ENCODE measurements around the gene EEPD1. TPM values are rescaled to one million over a fixed set of nuclear protein-coding genes. Genes with fewer than 3 reads are reported as not detected.
"Not testable (repeated sequence)": the region's sequence is repeated elsewhere in the genome, so short reads cannot be mapped to it uniquely, and the experiment has no call there.

The EEPD1 gene
- total and polyA plus RNA-seq, 4 donors: 2.3 to 12.3 (median 7.1) TPM

GRCh38 chr7:36244001-36244400, 90.9 kb downstream of the EEPD1 start:
- H3K4me3 ChIP-seq (ENCODE audit: low read depth in 1 of 3, low read length in 3 of 3); H3K36me3 ChIP-seq (ENCODE audit: control insufficient read depth in 4 of 4, insufficient read depth in 3 of 4, low read depth in 1 of 4, low read length in 3 of 4); H3K27ac ChIP-seq (ENCODE audit: low read depth in 1 of 2, low read length in 2 of 2); H3K4me1 ChIP-seq (ENCODE audit: control insufficient read depth in 4 of 4, insufficient read depth in 4 of 4, low read length in 3 of 4); H3K9me3 ChIP-seq (ENCODE audit: control insufficient read depth in 4 of 4, low read length in 3 of 4); H3K27me3 ChIP-seq (ENCODE audit: control insufficient read depth in 4 of 4, insufficient read depth in 4 of 4, low read length in 3 of 4); H3K9ac ChIP-seq (ENCODE audit: low read depth in 1 of 2, low read length in 2 of 2); DNase-seq (ENCODE audit: low spot score): not testable (repeated sequence)
- WGBS: 90% methylated on average over 1 of the region's 1 CpG

GRCh38 chr7:36244429-36244828, 91.4 kb downstream of the EEPD1 start:
- no peak overlapping the region for H3K4me3 ChIP-seq (ENCODE audit: low read depth in 1 of 3, low read length in 3 of 3)
- no peaks in the 10 kb centered on the region for H3K27me3 ChIP-seq (ENCODE audit: control insufficient read depth in 4 of 4, insufficient read depth in 4 of 4, low read length in 3 of 4)
- DNase-seq (ENCODE audit: low spot score): no peak
- H3K9me3 ChIP-seq (ENCODE audit: control insufficient read depth in 4 of 4, low read length in 3 of 4): no peaks in the 10 kb centered on the region
- no peak overlapping the region for H3K9ac ChIP-seq (ENCODE audit: low read depth in 1 of 2, low read length in 2 of 2)
- H3K4me1 ChIP-seq (ENCODE audit: control insufficient read depth in 4 of 4, insufficient read depth in 4 of 4, low read length in 3 of 4): no peaks in the 10 kb centered on the region
- no peak for TF ChIP-seq RAD21 (IDR thresholded peaks at IDR 0.05)
- TF ChIP-seq FOXA1 (IDR thresholded peaks at IDR 0.05): no peak
- no peak for TF ChIP-seq FOXA2 (IDR thresholded peaks at IDR 0.05)
- no peak for TF ChIP-seq REST (IDR thresholded peaks at IDR 0.05)
- no peak for TF ChIP-seq HNF4G (IDR thresholded peaks at IDR 0.05)
- no peaks in the 10 kb centered on the region for H3K36me3 ChIP-seq (ENCODE audit: control insufficient read depth in 4 of 4, insufficient read depth in 3 of 4, low read depth in 1 of 4, low read length in 3 of 4)
- 90% methylated on average over 5 of the region's 5 CpGs for WGBS
- no peak overlapping the region for H3K27ac ChIP-seq (ENCODE audit: low read depth in 1 of 2, low read length in 2 of 2)

- no peaks in the 10 kb centered on the region for H3K9me3 ChIP-seq (ENCODE audit: control insufficient read depth in 4 of 4, low read length in 3 of 4)
- no peak overlapping the region for H3K4me3 ChIP-seq (ENCODE audit: low read depth in 1 of 3, low read length in 3 of 3)
- no peaks in the 10 kb centered on the region for H3K36me3 ChIP-seq (ENCODE audit: control insufficient read depth in 4 of 4, insufficient read depth in 3 of 4, low read depth in 1 of 4, low read length in 3 of 4)
- H3K9ac ChIP-seq (ENCODE audit: low read depth in 1 of 2, low read length in 2 of 2): no peak overlapping the region
- H3K4me1 ChIP-seq (ENCODE audit: control insufficient read depth in 4 of 4, insufficient read depth in 4 of 4, low read length in 3 of 4): no peaks in the 10 kb centered on the region
- TF ChIP-seq ZBTB33 (IDR thresholded peaks at IDR 0.05) (no peak), GABPA (IDR thresholded peaks at IDR 0.05 in 1 of 2, conservative IDR thresholded peaks at IDR 0.05 in 1 of 2) (no peak), HNF4G (IDR thresholded peaks at IDR 0.05) (no peak)
- no peaks in the 10 kb centered on the region for H3K27me3 ChIP-seq (ENCODE audit: control insufficient read depth in 4 of 4, insufficient read depth in 4 of 4, low read length in 3 of 4)
- no peak overlapping the region for H3K27ac ChIP-seq (ENCODE audit: low read depth in 1 of 2, low read length in 2 of 2)
- no peak for DNase-seq (ENCODE audit: low spot score)
- 90% methylated on average over 4 of the region's 4 CpGs for WGBS
Measured at GRCh38 chr7:36245684-36246299, 92.7 kb downstream of the EEPD1 start.

All from liver (tissue), 9 donors.